NB4 (cell line): ENCODE results near the gene HLTF.

Experiments used
- DNase-seq: peaks from one replicate; pipeline ENCODE4 v3.0.0; 2010; ENCODE audit warnings: low read depth
- H3K4me3 ChIP-seq: one replicate; pipeline ENCODE4 v1.5.1; 2011; ENCODE audit warnings: mild to moderate bottlenecking, low read depth, low read length, moderate library complexity
- MAX ChIP-seq: IDR thresholded peaks from 2 replicates; pipeline ENCODE4 v1.6.1; 2011; ENCODE audit warnings: low read depth, low read length
- MYC ChIP-seq: IDR thresholded peaks from 2 replicates; pipeline ENCODE4 v1.6.1; 2011; ENCODE audit warnings: low read depth, low read length
- POLR2A ChIP-seq: IDR thresholded peaks from 2 replicates; pipeline ENCODE4 v1.6.1; 2011; ENCODE audit warnings: mild to moderate bottlenecking; ENCODE audit not compliant: insufficient read length; ENCODE audit errors: extremely low read depth
- TF ChIP-seq, protein P1 (sequence below): IDR thresholded peaks from one replicate; pipeline ENCODE4 v1.5.1; 2012; ENCODE audit warnings: low read depth, low read length

Gene HLTF

DNA sequence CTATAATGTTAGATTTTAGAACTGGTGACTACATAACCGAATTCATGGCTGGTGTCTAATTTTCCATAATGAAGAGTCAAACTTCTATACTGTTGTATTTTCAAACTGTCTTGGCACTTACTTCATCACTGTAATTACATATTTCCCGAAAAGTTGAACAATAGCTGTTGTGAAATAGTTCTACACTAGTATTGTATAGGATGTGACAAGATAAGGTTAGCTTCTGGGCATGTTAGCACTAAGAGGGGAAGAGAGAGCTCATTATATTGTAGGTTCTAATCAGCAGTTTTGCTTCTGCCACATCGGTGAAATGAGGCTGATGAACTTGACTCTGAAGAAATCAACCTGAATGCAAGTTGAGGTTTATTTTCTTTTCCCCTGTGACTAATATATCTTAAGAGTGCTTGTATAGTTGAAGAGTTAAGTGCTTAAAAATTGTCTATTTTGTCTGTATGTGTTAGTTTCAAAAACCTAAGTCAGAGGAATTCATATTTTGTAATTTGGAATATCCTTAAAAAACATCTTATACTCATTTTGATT is 86.1 kb downstream of the HLTF start:
- peak; percentile 77 for DNase-seq
- H3K4me3 ChIP-seq: no peak overlapping the region
- TF ChIP-seq MAX (no peak), MYC (no peak), POLR2A (no peak)
- TF ChIP-seq, protein P1, sequence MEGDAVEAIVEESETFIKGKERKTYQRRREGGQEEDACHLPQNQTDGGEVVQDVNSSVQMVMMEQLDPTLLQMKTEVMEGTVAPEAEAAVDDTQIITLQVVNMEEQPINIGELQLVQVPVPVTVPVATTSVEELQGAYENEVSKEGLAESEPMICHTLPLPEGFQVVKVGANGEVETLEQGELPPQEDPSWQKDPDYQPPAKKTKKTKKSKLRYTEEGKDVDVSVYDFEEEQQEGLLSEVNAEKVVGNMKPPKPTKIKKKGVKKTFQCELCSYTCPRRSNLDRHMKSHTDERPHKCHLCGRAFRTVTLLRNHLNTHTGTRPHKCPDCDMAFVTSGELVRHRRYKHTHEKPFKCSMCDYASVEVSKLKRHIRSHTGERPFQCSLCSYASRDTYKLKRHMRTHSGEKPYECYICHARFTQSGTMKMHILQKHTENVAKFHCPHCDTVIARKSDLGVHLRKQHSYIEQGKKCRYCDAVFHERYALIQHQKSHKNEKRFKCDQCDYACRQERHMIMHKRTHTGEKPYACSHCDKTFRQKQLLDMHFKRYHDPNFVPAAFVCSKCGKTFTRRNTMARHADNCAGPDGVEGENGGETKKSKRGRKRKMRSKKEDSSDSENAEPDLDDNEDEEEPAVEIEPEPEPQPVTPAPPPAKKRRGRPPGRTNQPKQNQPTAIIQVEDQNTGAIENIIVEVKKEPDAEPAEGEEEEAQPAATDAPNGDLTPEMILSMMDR: no peak

GRCh38 chr3:148999806-149000205 is 86.5 kb downstream of the HLTF start:
- no peak overlapping the region for H3K4me3 ChIP-seq
- no peak for TF ChIP-seq MAX
- TF ChIP-seq POLR2A: no peak
- TF ChIP-seq, protein P1: no peak
- TF ChIP-seq MYC: no peak
- DNase-seq: peak; percentile 49

GRCh38 chr3:148998715-148999423 is 87.5 kb downstream of the HLTF start:
- peak; percentile 28; the same call in 1 of the 2 replicates for TF ChIP-seq MYC
- TF ChIP-seq, protein P1: no peak
- peak; percentile 43 for DNase-seq

GRCh38 chr3:148998297-148998696 is 88.0 kb downstream of the HLTF start:
- TF ChIP-seq POLR2A (no peak), MAX (no peak)
- DNase-seq: peak; percentile 41
- no peak overlapping the region for H3K4me3 ChIP-seq

More at GRCh38 chr3:148998715-148999423, 87.5 kb downstream of the HLTF start:
- no peak overlapping the region for H3K4me3 ChIP-seq

- TF ChIP-seq, protein P1: no peak
- no peak for TF ChIP-seq MAX
- TF ChIP-seq MYC: no peak
- no peak for TF ChIP-seq POLR2A
- no peak for DNase-seq
Measured at GRCh38 chr3:148997623-148998022, 88.7 kb downstream of the HLTF start.

GRCh38 chr3:148992635-148993255 is 93.6 kb downstream of the HLTF start:
- TF ChIP-seq POLR2A: no peak
- TF ChIP-seq, protein P1: no peak
- peak overlapping the region; percentile 78 for H3K4me3 ChIP-seq
- DNase-seq: peak; percentile 25

More at GRCh38 chr3:148997623-148998022, 88.7 kb downstream of the HLTF start:
- no peak overlapping the region for H3K4me3 ChIP-seq
